Choroid plexus epithelial cell (primary cell): ENCODE data around the gene DEGS2.

Experiments
- DNase-seq: peaks from one replicate; pipeline ENCODE4 v3.0.0-alpha.2; 2010; ENCODE audit warnings: low read depth
- H3K4me3 ChIP-seq: 2 replicates; pipeline ENCODE4 v1.5.1; 2011; ENCODE audit warnings: low read depth, mild to moderate bottlenecking, control low read depth, low read length, moderate library complexity
- TF ChIP-seq, protein P1 (sequence below): conservative IDR thresholded peaks from 2 replicates; pipeline ENCODE4 v1.5.1; 2011; ENCODE audit warnings: low read depth, mild to moderate bottlenecking, control low read depth, inconsistent platforms, low read length, moderate library complexity

The DEGS2 gene

DNA sequence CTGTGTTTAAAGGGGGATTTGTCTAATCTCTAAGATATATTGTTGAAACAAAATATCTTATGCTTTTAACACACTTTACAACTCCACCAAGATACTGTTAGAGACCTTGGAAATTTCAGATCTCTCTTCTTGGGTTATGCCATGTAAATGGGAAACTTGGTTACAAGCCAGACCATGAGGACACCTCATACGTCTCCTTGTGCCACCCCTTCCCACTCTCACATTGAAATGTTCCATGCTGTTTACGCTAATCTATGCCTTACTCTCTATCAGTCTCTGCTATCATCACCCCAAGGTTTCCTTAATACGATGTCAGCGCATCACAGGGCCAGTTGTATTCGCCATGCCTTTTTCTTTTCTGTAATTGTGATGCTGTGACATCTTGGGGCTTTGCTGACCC is 13.4 kb upstream of the DEGS2 start:
- no peak overlapping the region for H3K4me3 ChIP-seq
- no peak for DNase-seq
- TF ChIP-seq, protein P1, sequence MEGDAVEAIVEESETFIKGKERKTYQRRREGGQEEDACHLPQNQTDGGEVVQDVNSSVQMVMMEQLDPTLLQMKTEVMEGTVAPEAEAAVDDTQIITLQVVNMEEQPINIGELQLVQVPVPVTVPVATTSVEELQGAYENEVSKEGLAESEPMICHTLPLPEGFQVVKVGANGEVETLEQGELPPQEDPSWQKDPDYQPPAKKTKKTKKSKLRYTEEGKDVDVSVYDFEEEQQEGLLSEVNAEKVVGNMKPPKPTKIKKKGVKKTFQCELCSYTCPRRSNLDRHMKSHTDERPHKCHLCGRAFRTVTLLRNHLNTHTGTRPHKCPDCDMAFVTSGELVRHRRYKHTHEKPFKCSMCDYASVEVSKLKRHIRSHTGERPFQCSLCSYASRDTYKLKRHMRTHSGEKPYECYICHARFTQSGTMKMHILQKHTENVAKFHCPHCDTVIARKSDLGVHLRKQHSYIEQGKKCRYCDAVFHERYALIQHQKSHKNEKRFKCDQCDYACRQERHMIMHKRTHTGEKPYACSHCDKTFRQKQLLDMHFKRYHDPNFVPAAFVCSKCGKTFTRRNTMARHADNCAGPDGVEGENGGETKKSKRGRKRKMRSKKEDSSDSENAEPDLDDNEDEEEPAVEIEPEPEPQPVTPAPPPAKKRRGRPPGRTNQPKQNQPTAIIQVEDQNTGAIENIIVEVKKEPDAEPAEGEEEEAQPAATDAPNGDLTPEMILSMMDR, result no peak

DNA sequence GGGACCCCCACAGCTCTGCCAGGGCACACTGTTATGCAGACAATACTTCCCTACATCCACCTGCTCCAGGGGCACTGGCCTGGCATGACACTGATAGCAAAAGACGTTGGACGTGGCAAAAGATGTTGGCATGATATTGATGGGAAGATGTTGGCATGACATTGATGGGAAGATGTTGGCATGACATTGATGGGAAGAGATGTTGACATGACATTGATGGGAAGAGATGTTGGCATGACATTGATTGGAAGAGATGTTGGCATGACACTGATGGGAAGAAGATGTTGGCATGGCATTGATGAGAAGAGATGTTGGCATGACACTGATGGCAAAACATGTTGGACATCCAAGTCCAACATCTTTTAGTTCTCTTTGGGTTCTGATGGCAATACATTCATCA is 11.4 kb upstream of the DEGS2 start:
- TF ChIP-seq, protein P1, result no peak
- no peak overlapping the region for H3K4me3 ChIP-seq
- DNase-seq, result no peak

DNA sequence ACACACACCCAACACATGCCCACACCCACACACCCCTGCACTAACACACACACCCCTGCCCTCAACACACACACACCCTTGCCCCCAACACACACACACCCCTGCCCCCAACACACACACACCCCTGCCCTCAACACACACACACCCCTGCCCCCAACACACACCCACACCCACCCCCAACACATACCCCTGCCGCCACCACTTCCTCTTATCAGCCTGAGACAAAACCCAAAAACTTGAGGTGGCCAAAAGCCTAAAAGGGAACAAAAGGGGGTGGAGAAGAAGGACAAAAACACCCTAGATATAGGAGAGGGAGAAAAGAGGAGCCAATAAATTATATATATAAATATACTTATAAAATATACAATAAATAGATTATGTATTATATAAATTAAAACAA is 9.1 kb upstream of the DEGS2 start:
- no peak for DNase-seq
- TF ChIP-seq, protein P1, result no peak
- H3K4me3 ChIP-seq, result no peak overlapping the region

DNA sequence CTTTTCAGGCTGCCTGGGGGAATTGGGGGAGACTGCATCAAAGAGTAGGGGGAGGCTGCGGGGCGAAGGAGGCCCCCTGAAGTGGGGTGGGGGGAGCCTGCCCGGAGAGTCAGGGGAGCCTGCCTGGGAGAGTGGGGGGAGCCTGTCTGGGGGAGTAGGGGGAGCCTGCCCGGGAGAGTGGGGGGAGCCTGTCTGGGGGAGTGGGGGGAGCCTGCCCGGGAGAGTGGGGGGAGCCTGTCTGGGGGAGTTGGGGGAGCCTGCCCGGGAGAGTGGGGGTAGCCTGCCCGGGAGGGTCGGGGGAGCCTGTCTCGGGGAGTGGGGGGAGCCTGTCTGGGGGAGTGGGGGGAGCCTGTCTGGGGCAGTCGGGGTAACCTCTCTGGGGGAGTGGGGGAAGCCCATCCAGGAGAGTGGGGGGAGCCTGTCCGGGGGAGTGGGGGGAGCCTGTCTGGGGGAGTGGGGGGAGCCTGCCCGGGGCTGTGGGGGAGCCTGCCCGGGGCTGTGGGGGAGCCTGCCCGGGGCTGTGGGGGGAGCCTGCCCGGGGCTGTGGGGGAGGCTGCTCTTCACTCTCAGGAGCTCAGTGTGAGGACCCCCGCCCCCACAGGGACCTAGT is 6.5 kb upstream of the DEGS2 start:
- H3K4me3 ChIP-seq, result no peak overlapping the region
- TF ChIP-seq, protein P1, result no peak

DNA sequence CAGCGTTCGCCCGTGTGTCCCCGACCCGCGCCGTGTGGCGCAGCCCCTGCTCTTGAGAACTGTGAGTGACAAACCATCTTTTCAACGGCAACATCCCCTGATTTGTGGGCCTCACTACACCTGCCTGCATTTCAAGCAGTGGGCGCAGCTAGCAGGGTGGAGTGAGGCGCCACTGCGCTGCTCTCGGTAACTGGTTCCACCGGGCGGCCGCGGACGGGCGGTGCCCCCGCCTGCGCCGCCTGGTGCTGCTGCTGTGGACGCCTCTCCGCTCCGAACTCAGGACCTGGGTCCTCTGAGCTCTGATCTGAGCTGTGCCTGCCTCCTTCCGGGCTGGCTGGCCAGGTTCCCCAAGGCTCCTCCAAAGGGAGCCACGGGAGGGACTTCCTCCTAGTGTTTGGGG is 5.9 kb upstream of the DEGS2 start:
- TF ChIP-seq, protein P1, result no peak
- DNase-seq, result no peak
- H3K4me3 ChIP-seq, result no peak overlapping the region

More for the DNA sequence above, 6.5 kb upstream of the DEGS2 start:
- no peak for DNase-seq

DNA sequence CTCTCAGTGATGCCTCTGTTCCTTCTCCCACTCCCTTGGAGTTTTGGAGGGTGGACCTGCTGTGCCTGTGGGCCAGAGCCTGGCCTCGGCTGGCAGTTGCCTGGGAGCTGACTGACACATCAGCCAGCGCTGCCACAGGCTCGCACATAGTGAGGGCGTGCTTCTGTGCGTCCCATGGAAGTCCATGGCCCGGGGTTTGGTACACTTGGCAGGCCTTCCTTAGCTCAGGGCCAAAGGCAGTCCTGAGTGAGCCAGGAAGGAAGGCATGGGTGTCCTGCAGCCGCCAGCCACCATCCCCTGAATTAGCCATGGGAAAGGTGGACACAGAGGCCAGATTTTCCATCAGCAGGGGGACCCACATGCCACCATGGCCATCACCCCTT is 1.1 kb upstream of the DEGS2 start:
- no peak for DNase-seq
- H3K4me3 ChIP-seq, result no peak overlapping the region
- TF ChIP-seq, protein P1, result no peak

DNA sequence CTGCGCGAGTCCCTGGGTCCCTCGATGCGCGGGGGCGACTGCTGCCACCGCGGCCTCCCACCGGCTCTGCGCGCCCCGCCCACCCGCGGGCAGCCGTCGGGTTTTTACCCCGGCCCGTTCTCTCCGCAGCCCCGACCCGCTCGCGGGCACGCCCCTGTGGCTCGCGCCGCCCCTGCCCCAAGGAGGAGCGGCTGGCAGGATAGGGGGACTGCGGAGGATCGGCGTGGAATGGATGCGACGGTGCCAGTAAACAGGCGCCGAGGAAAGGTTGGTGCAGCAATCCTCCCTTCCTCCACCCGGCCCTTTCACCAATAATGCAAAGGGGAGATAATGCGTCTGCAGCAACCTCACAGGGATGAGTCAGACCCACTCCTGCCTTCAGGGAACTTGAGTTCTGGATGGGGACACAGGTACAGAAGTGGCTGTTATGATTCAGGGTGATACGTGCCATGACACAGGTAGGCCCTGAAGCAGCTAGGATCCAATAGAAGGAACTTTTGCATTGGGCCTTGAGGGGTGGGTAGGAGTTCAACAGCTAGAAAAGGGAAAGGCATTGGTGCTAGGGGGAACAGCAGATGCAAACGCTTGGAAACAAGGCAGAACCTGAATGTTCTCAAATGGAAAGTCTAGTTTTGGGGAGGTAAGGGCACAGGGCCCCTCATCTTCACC is 554 bp upstream of the DEGS2 start:
- TF ChIP-seq, protein P1, result no peak
- DNase-seq, result no peak
- no peak overlapping the region for H3K4me3 ChIP-seq
